Tibial nerve (tissue), 4 donors: ENCODE measurements around the gene HIPK3. TPM values are rescaled to one million over a fixed set of nuclear protein-coding genes. Genes with fewer than 3 reads are reported as not detected.
A peak's percentile ranks its signal among the peaks of the same experiment; 100 is the strongest.

Experiments used
- DNase-seq, 2 donors: peaks; one replicate each; pipeline ENCODE4 v3.0.0-alpha.2; 2019; ENCODE audit warnings: low spot score in 2 of 2
- H3K27ac ChIP-seq, 4 donors: fragments of 200-600 bp; sonication (generic) in 3 of 4; one replicate each; pipeline ENCODE4 v1.5.1; 2017 to 2019; ENCODE audit warnings: mild to moderate bottlenecking in 1 of 4
- H3K27me3 ChIP-seq, 2 donors: fragments of 200-600 bp; sonication (generic) in 1 of 2; one replicate each; pipeline versions ENCODE4 v1.5.1 to v1.6.0; 2017 to 2019
- H3K36me3 ChIP-seq, 3 donors: fragments of 200-600 bp; sonication (generic); one replicate each; pipeline ENCODE4 v1.5.1; 2018 to 2019
- H3K4me1 ChIP-seq, 4 donors: fragments of 200-600 bp; sonication (generic) in 3 of 4; one replicate each; pipeline ENCODE4 v1.5.1; 2017 to 2019
- H3K4me3 ChIP-seq, 4 donors: fragments of 200-600 bp; sonication (generic) in 3 of 4; one replicate each; pipeline ENCODE4 v1.5.1; 2017 to 2019; ENCODE audit warnings: mild to moderate bottlenecking in 1 of 4, moderate library complexity in 1 of 4
- H3K9me3 ChIP-seq, 4 donors: fragments of 200-600 bp; sonication (generic) in 3 of 4; one replicate each; pipeline ENCODE4 v1.5.1; 2017 to 2019
- CTCF ChIP-seq, 5 experiments: fragments of 200-600 bp in 3 of 5; fragments of 450-650 bp in 2 of 5; sonication (generic) in 3 of 5; IDR thresholded peaks; one replicate each; pipeline ENCODE4 v1.5.1; 2016 to 2019; ENCODE audit warnings: antibody characterized with exemption in 5 of 5, mild to moderate bottlenecking in 3 of 5, moderate library complexity in 2 of 5
- EP300 ChIP-seq, 2 donors: sonication (generic); formaldehyde crosslinking; IDR thresholded peaks; one replicate each; pipeline ENCODE4 v1.6.1; 2017; ENCODE audit warnings: antibody characterized with exemption in 2 of 2, mild to moderate bottlenecking in 1 of 2
- POLR2A ChIP-seq, 2 donors: fragments of 450-650 bp; IDR thresholded peaks; one replicate each; pipeline ENCODE4 v1.6.1; 2017; ENCODE audit warnings: antibody characterized with exemption in 2 of 2, mild to moderate bottlenecking in 2 of 2, moderate library complexity in 2 of 2
- WGBS, 2 donors: methylation state at CpG; one replicate each; pipeline ENCODE4 v1.1.5; 2018; 5-methylcytosine and 5-hydroxymethylcytosine counted together
- total RNA-seq, 4 donors: library from RNA; depleted of rRNA; stranded (reverse); fragments of >200 nt; gene quantifications; one replicate each; pipeline ENCODE4 v1.1.0, GENCODE V29; 2016

Gene HIPK3
- total RNA-seq, 4 donors from 2014 or later, result 212 to 302 (median 246) TPM

GRCh38 chr11:33379947-33380346, 122.8 kb downstream of the HIPK3 start:
- Histone ChIP-seq H3K36me3 (no peaks in the 10 kb centered on the region), H3K9me3 (no peaks in the 10 kb centered on the region), H3K4me3 (no peak overlapping the region), H3K4me1 (peaks cover 0 to 39% (median 0%) of the 10 kb centered on the region in 4 donors), H3K27ac (peak overlapping the region in 2 of 4 donors; percentile 8 to 23), H3K27me3 (peaks cover 0 to 9% of the 10 kb centered on the region in 2 donors)
- no peak for DNase-seq
- 48 to 64% methylated on average over 3 of the region's 3 CpGs for WGBS, 2 donors
- TF ChIP-seq CTCF (IDR thresholded peaks at IDR 0.05) (no peak), EP300 (IDR thresholded peaks at IDR 0.05) (no peak), POLR2A (IDR thresholded peaks at IDR 0.05) (no peak)

- no peak for DNase-seq
- 46 to 47% methylated on average over 8 of the region's 8 CpGs for whole genome bisulfite sequencing, 2 donors
Observed at GRCh38 chr11:33383075-33383919, 126.1 kb downstream of the HIPK3 start.

GRCh38 chr11:33383920-33384209, 126.7 kb downstream of the HIPK3 start:
- DNase-seq, result no peak
- Histone ChIP-seq H3K4me3 (no peak overlapping the region), H3K4me1 (peaks cover 0 to 12% (median 0%) of the 10 kb centered on the region in 4 donors), H3K27me3 (no peaks in the 10 kb centered on the region), H3K36me3 (no peaks in the 10 kb centered on the region), H3K9me3 (peaks cover 0 to 13% (median 0%) of the 10 kb centered on the region in 4 donors), H3K27ac (peak overlapping the region in 1 of 4 donors; percentile 47)
- 95 to 96% methylated on average over 1 of the region's 1 CpG for WGBS, 2 donors
- TF ChIP-seq POLR2A (IDR thresholded peaks at IDR 0.05), result no peak
- TF ChIP-seq EP300 (IDR thresholded peaks at IDR 0.05), result no peak
- TF ChIP-seq CTCF (IDR thresholded peaks at IDR 0.05), result no peak

More at GRCh38 chr11:33383075-33383919, 126.1 kb downstream of the HIPK3 start:
- no peak for TF ChIP-seq CTCF (IDR thresholded peaks at IDR 0.05)
- TF ChIP-seq POLR2A (IDR thresholded peaks at IDR 0.05), result no peak
- no peak for TF ChIP-seq EP300 (IDR thresholded peaks at IDR 0.05)
- Histone ChIP-seq H3K4me3 (no peak overlapping the region), H3K36me3 (no peaks in the 10 kb centered on the region), H3K4me1 (peaks cover 0 to 15% (median 0%) of the 10 kb centered on the region in 4 donors), H3K27ac (peak overlapping the region in 2 of 4 donors; percentile 47 to 73), H3K9me3 (peaks cover 0 to 13% (median 0%) of the 10 kb centered on the region in 4 donors), H3K27me3 (no peaks in the 10 kb centered on the region)

- peaks cover 0 to 13% (median 0%) of the 10 kb centered on the region in 4 donors for H3K9me3 ChIP-seq
- H3K27ac ChIP-seq, result no peak overlapping the region
- peaks cover 0 to 12% (median 0%) of the 10 kb centered on the region in 4 donors for H3K4me1 ChIP-seq
- 72 to 82% methylated on average over 2 of the region's 2 CpGs for WGBS, 2 donors
- no peaks in the 10 kb centered on the region for H3K36me3 ChIP-seq
- no peak overlapping the region for H3K4me3 ChIP-seq
- no peak for DNase-seq
- TF ChIP-seq EP300 (IDR thresholded peaks at IDR 0.05), result no peak
- TF ChIP-seq POLR2A (IDR thresholded peaks at IDR 0.05), result no peak
- no peak for TF ChIP-seq CTCF (IDR thresholded peaks at IDR 0.05)
- no peaks in the 10 kb centered on the region for H3K27me3 ChIP-seq
Observed at GRCh38 chr11:33384220-33384619, 127.0 kb downstream of the HIPK3 start.

GRCh38 chr11:33387581-33387980, 130.4 kb downstream of the HIPK3 start:
- 61 to 65% methylated on average over 3 of the region's 3 CpGs for WGBS, 2 donors
- Histone ChIP-seq H3K9me3 (peaks cover 0 to 13% (median 0%) of the 10 kb centered on the region in 4 donors), H3K36me3 (no peaks in the 10 kb centered on the region), H3K4me1 (peaks cover 0 to 12% (median 0%) of the 10 kb centered on the region in 4 donors), H3K4me3 (no peak overlapping the region), H3K27me3 (no peaks in the 10 kb centered on the region), H3K27ac (no peak overlapping the region)
- TF ChIP-seq CTCF (IDR thresholded peaks at IDR 0.05), result no peak
- TF ChIP-seq POLR2A (IDR thresholded peaks at IDR 0.05), result no peak
- no peak for TF ChIP-seq EP300 (IDR thresholded peaks at IDR 0.05)
- no peak for DNase-seq
